Left ventricle myocardium inferior (tissue), 1 donor: ENCODE data around the gene ADCY10. TPM values are rescaled to one million over a fixed set of nuclear protein-coding genes. Genes with fewer than 3 reads are reported as not detected.

Experiments used
- DNase-seq: peaks from one replicate; pipeline ENCODE4 v3.0.0-alpha.2; 2020
- H3K27ac ChIP-seq: fragments of 200-600 bp; replicated peaks from 2 replicates; pipeline ENCODE4 v1.8.0; 2021
- H3K27me3 ChIP-seq: fragments of 200-600 bp; 2 replicates; pipeline ENCODE4 v1.8.0; 2021; ENCODE audit warnings: low read depth
- H3K36me3 ChIP-seq: fragments of 200-600 bp; 2 replicates; pipeline ENCODE4 v1.8.0; 2021
- H3K4me1 ChIP-seq: fragments of 200-600 bp; 2 replicates; pipeline ENCODE4 v1.8.0; 2021
- H3K4me3 ChIP-seq: fragments of 200-600 bp; 2 replicates; pipeline ENCODE4 v1.8.0; 2021; ENCODE audit warnings: mild to moderate bottlenecking, moderate library complexity
- H3K9me3 ChIP-seq: fragments of 200-600 bp; replicated peaks from 2 replicates; pipeline ENCODE4 v1.8.0; 2021
- intact Hi-C: fragments of 100-400 bp; cut with micrococcal nuclease; formaldehyde crosslinking; loops from one replicate; pipeline ENCODE4 v1.11.0; 2022
- total RNA-seq: library from RNA; stranded (reverse); fragmentation: NEBNext Ultra II Directional; extraction: Animal tissue kit (Norgen Biotek cat#: 25700); gene quantifications from one replicate; pipeline ENCODE4 v1.2.1, GENCODE V29; 2021
- TF ChIP-seq, protein P1 (sequence below): fragments of 200-600 bp; IDR thresholded peaks from 2 replicates; pipeline ENCODE4 v1.8.0; 2021; ENCODE audit warnings: antibody characterized with exemption, mild to moderate bottlenecking, borderline replicate concordance
- donor health status: DM: no; HTN: yes; CAD: no; lungs with severe emphysema.

ADCY10 gene
- total RNA-seq, 1 donor from 2014 or later, result 0.22 TPM

- H3K4me3 ChIP-seq, result no peak overlapping the region
- TF ChIP-seq, protein P1, sequence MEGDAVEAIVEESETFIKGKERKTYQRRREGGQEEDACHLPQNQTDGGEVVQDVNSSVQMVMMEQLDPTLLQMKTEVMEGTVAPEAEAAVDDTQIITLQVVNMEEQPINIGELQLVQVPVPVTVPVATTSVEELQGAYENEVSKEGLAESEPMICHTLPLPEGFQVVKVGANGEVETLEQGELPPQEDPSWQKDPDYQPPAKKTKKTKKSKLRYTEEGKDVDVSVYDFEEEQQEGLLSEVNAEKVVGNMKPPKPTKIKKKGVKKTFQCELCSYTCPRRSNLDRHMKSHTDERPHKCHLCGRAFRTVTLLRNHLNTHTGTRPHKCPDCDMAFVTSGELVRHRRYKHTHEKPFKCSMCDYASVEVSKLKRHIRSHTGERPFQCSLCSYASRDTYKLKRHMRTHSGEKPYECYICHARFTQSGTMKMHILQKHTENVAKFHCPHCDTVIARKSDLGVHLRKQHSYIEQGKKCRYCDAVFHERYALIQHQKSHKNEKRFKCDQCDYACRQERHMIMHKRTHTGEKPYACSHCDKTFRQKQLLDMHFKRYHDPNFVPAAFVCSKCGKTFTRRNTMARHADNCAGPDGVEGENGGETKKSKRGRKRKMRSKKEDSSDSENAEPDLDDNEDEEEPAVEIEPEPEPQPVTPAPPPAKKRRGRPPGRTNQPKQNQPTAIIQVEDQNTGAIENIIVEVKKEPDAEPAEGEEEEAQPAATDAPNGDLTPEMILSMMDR, result no peak
- intact Hi-C loops, result no loop called here
These were observed 72.4 kb downstream of the ADCY10 start for GRCh38 chr1:167841530-167841929.

GRCh38 chr1:167839009-167839408 is 74.9 kb downstream of the ADCY10 start:
- intact Hi-C loops, result no loop called here

More at GRCh38 chr1:167841530-167841929, 72.4 kb downstream of the ADCY10 start:
- Histone ChIP-seq H3K9me3 (no peaks in the 10 kb centered on the region), H3K36me3 (no peaks in the 10 kb centered on the region), H3K4me1 (no peaks in the 10 kb centered on the region), H3K27ac (no peak overlapping the region), H3K27me3 (no peaks in the 10 kb centered on the region)
- DNase-seq, result no peak

GRCh38 chr1:167837326-167837725 is 76.6 kb downstream of the ADCY10 start:
- no peaks in the 10 kb centered on the region for H3K4me1 ChIP-seq
- no peak overlapping the region for H3K4me3 ChIP-seq
- TF ChIP-seq, protein P1, result no peak
- H3K27me3 ChIP-seq, result no peaks in the 10 kb centered on the region
- intact Hi-C loops, result no loop called here
- no peaks in the 10 kb centered on the region for H3K9me3 ChIP-seq
- DNase-seq, result no peak
- H3K27ac ChIP-seq, result no peak overlapping the region
- H3K36me3 ChIP-seq, result no peaks in the 10 kb centered on the region

More at GRCh38 chr1:167839009-167839408, 74.9 kb downstream of the ADCY10 start:
- Histone ChIP-seq H3K27ac (no peak overlapping the region), H3K9me3 (no peaks in the 10 kb centered on the region), H3K4me3 (no peak overlapping the region), H3K27me3 (no peaks in the 10 kb centered on the region), H3K36me3 (no peaks in the 10 kb centered on the region), H3K4me1 (no peaks in the 10 kb centered on the region)
- no peak for DNase-seq
- TF ChIP-seq, protein P1, result no peak

- Histone ChIP-seq H3K4me3 (no peak overlapping the region), H3K27ac (no peak overlapping the region), H3K27me3 (no peaks in the 10 kb centered on the region), H3K4me1 (no peaks in the 10 kb centered on the region), H3K36me3 (no peaks in the 10 kb centered on the region), H3K9me3 (no peaks in the 10 kb centered on the region)
- DNase-seq, result no peak
- TF ChIP-seq, protein P1, result no peak
- intact Hi-C loops, result no loop called here
These were observed 77.7 kb downstream of the ADCY10 start for GRCh38 chr1:167836197-167836596.

DNA sequence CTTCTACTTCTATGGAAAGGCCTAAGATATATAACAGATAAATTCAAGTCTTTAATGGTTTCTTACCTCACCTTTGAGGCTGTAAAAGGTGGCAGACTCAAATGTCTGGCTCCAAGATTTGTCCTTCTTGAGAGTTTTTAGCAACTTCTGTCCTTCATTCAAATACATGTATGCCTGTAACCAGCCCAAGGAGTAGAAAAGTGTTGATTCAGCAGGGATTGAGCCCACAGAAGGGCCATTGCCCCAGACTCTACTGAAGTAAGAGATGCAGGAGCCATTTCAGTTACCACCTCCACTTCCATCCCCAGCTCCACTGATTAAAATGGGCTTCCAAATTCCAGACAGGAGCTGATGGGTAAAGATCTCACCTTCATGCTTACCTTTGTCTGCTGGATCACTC is 80.0 kb downstream of the ADCY10 start:
- intact Hi-C loops, result no loop called here
- H3K27me3 ChIP-seq, result no peaks in the 10 kb centered on the region
- H3K4me3 ChIP-seq, result no peak overlapping the region
- TF ChIP-seq, protein P1, result no peak
- H3K4me1 ChIP-seq, result no peaks in the 10 kb centered on the region
- H3K36me3 ChIP-seq, result no peaks in the 10 kb centered on the region
- DNase-seq, result no peak
- H3K9me3 ChIP-seq, result no peaks in the 10 kb centered on the region
- no peak overlapping the region for H3K27ac ChIP-seq
